ENCODE measurements around the gene URB2. TPM values are rescaled to one million over a fixed set of nuclear protein-coding genes. Genes with fewer than 3 reads are reported as not detected.

Gene URB2
- total and polyA plus RNA-seq, 10 of the 15 experiments (the other 5 are each of a cell fraction or from before 2014, with no cell fraction given): 2.7 to 24.0 (median 16.9) TPM

- TF ChIP-seq, protein P1, sequence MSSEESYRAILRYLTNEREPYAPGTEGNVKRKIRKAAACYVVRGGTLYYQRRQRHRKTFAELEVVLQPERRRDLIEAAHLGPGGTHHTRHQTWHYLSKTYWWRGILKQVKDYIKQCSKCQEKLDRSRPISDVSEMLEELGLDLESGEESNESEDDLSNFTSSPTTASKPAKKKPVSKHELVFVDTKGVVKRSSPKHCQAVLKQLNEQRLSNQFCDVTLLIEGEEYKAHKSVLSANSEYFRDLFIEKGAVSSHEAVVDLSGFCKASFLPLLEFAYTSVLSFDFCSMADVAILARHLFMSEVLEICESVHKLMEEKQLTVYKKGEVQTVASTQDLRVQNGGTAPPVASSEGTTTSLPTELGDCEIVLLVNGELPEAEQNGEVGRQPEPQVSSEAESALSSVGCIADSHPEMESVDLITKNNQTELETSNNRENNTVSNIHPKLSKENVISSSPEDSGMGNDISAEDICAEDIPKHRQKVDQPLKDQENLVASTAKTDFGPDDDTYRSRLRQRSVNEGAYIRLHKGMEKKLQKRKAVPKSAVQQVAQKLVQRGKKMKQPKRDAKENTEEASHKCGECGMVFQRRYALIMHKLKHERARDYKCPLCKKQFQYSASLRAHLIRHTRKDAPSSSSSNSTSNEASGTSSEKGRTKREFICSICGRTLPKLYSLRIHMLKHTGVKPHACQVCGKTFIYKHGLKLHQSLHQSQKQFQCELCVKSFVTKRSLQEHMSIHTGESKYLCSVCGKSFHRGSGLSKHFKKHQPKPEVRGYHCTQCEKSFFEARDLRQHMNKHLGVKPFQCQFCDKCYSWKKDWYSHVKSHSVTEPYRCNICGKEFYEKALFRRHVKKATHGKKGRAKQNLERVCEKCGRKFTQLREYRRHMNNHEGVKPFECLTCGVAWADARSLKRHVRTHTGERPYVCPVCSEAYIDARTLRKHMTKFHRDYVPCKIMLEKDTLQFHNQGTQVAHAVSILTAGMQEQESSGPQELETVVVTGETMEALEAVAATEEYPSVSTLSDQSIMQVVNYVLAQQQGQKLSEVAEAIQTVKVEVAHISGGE (CRISPR knock-in tag; IDR thresholded peaks at IDR 0.05): no peak
- TF ChIP-seq ZNF622 (IDR thresholded peaks at IDR 0.05) (no peak), JUNB (IDR thresholded peaks at IDR 0.05) (no peak), POU2F2 (IDR thresholded peaks at IDR 0.05; ENCODE audit: borderline replicate concordance, low read depth, low read length) (no peak)
These were observed 28.2 kb upstream of the URB2 start (continued) for GRCh38 chr1:229597877-229598276.

GRCh38 chr1:229599218-229599954 is 26.7 kb upstream of the URB2 start:
- ChIA-PET RAD21 (ENCODE audit: unreplicated experiment) (no interaction called here), SMC1A (ENCODE audit: uncharacterized antibody, unreplicated experiment) (no interaction called here), POLR2A (no interaction called here), CTCF (interaction anchor here (1.6 kb wide), 1 partner anchor 40 kb away, joined by 9 read pairs; no protein-coding TSS in a partner anchor)
- intact Hi-C loops (cut with micrococcal nuclease; ENCODE audit: unreplicated experiment) (no loop called here), in situ Hi-C loops (cut with MboI) (no loop called here)
- no peaks in the 10 kb centered on the region; the same call in 1 of the 2 replicates for H3K79me2 ChIP-seq (ENCODE audit: control insufficient read depth, insufficient read depth, low read length)
- no peak for FAIRE-seq
- no peak for ATAC-seq
- WGBS (ENCODE audit: insufficient coverage, insufficient replicate concordance, low lambda C conversion rate, missing lambda C conversion rate): 94% methylated on average over 3 of the region's 3 CpGs
- BruUV-seq (replicated peaks): no TSS peak
- H3K27me3 ChIP-seq (replicated peaks in 1 of 2; ENCODE audit: control insufficient read depth in 2 of 2, insufficient read depth in 2 of 2, low read length in 1 of 2): no peaks in the 10 kb centered on the region
- no peak for DNase-seq (ENCODE audit: low read depth, low spot score)
- no peak overlapping the region for H2AFZ ChIP-seq (ENCODE audit: control insufficient read depth, low read depth, low read length)
- H3K36me3 ChIP-seq (ENCODE audit: control insufficient read depth in 2 of 2, insufficient read depth in 2 of 2, low read length in 1 of 2): peaks cover 15 to 21% of the 10 kb centered on the region in 2 experiments
- no peak overlapping the region for H3K27ac ChIP-seq (ENCODE audit: control insufficient read depth, insufficient read depth)
- no peaks in the 10 kb centered on the region for H3K4me1 ChIP-seq (ENCODE audit: control insufficient read depth, insufficient read depth, low read length)
- no peak overlapping the region for H3K4me3 ChIP-seq
- no peak overlapping the region for H3K9ac ChIP-seq (ENCODE audit: control insufficient read depth, insufficient read depth, low read length)
- no peaks in the 10 kb centered on the region for H3K9me3 ChIP-seq (replicated peaks; ENCODE audit: control insufficient read depth, insufficient read depth, low read length)
- no peak overlapping the region for H3K4me2 ChIP-seq (ENCODE audit: control insufficient read depth, insufficient read depth)
- no peaks in the 10 kb centered on the region for H4K20me1 ChIP-seq (ENCODE audit: control insufficient read depth, insufficient read depth)
- TF ChIP-seq ZBTB4 (CRISPR knock-in tag; IDR thresholded peaks at IDR 0.05) (no peak), MTA2 (IDR thresholded peaks at IDR 0.05; ENCODE audit: low read depth) (no peak), CEBPZ (IDR thresholded peaks at IDR 0.05; ENCODE audit: low read depth, low read length) (no peak), CREB1 (IDR thresholded peaks at IDR 0.05; ENCODE audit: low read depth) (no peak), IKZF2 (IDR thresholded peaks at IDR 0.05) (no peak)

Data from GM12878 (cell line).